Urothelium cell line (cell line): ENCODE results near the gene PROSER1.
"Not testable (repeated sequence)": the region's sequence is repeated elsewhere in the genome, so short reads cannot be mapped to it uniquely, and the experiment has no call there.

ENCODE experiments used
- DNase-seq: peaks from one replicate; pipeline ENCODE4 v3.0.0; 2011; ENCODE audit warnings: low spot score, mixed read lengths
- FAIRE-seq: peaks from 2 replicates; lab custom pipeline; 2011; peaks lifted over from hg19 to GRCh38; lab: Jason Lieb, UNC

PROSER1 gene

DNA sequence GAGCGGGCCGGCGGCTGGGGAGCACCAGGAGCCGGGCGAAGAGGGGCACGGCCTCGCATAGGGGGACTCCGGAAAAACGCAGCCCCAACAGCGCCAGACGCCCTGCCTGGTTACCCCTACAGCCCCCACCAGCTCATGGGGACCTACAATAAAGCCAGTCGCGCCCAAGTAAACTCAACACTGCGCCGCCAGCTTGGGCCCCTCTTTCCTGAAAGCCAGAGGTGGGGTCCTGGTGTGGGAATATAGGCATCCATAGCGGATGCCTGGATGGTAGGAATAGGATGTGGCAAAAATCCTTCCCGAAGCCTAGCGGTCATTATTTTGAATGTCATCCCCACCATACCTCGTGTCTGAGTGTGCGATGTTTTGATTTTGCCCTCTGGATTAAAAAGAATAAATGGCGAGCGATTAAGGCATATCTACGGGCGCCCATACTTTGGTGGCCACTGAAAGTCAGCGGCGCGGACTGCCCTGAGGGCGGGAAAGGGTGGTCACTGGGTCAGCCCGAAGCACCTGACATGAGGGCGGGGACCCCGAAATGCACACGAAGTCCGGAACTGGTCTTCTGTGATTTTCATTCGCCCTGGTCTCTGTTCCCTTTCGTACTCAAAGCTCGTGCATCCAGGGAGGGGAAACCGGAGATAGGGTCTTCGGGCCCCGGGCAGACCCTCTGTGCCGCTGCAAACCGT, at the start of gene PROSER1, which contains the start of gene NHLRC3:
TSS of gene PROSER1 (minus strand) at position 210 of the 689 bp plus-strand sequence. CDS start 847 bp downstream, outside the sequence.
TSS of gene NHLRC3 (plus strand) at position 577 of the 689 bp plus-strand sequence. CDS start 184 bp downstream, outside the sequence.
- DNase-seq: peak; percentile 70
- FAIRE-seq: no peak

DNA sequence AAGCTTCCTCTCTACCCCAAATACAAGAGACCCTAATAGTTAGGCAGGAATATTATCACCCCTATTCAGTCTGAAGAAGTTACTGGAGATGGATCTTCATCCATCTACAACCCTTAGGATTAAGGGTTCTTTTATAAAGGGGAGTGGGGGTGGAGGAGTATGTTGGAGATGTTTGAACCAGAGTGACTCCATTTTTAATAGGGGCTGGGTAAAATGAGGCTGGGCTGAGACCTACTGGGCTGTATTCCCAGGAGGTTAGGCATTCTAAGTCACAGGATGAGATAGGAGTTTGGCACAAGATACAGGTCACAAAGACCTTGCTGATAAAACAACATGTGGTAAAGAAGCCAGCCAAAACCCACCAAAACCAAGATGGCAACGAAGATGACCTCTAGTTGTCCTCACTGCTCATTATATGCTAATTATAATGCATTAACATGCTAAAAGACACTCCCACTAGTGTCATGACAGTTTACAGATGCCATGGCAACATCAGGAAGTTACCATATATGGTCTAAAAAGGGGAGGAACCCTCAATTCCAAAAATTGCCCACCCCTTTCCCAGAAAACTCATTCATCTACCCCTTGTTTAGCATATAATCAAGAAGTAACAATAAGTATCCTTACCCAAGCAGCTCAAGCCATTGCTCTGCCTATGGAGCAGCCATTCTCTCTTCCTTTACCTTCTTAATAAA, 48.5 kb upstream of the PROSER1 start:
- DNase-seq, FAIRE-seq: not testable (repeated sequence)

DNA sequence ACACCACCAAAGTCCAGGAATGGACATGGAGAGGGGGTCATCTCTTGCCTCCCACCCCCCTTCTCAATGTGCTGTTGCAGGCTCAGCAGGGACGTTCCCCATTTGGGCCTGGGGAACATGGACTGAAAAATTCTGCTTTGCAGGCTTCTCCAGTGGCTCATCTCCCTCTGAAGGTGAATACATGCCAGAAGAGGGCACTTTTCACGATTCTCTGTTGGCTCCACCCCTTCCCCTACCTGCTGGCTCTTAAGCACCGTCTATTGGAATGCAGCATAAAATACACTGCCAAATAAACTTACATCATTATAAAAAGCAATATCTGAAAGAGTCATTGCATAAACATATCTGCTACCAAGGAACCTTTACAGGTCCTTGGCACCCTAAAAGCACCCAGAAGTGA, 36.1 kb upstream of the PROSER1 start:
- DNase-seq (no peak), FAIRE-seq (no peak)

DNA sequence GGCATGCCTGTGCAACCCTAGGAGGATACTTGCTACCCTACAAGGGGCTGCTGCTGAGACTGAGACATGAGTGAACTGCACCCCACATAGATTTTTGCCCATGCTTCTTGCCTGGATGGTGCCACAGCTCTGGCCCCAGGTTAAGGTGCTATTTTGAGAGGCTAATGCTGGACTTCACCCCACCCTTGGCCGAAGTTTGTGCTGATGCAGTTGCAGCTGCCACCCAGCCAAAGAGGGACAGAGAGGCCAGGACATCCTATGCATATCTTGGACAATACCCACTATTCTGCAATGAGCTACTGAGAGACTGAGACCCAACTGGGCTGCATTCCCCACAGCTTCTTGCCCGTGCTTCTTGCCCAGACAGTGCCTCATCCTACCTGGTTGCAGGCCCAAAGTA, 35.0 kb upstream of the PROSER1 start:
- no peak for FAIRE-seq
- no peak for DNase-seq

DNA sequence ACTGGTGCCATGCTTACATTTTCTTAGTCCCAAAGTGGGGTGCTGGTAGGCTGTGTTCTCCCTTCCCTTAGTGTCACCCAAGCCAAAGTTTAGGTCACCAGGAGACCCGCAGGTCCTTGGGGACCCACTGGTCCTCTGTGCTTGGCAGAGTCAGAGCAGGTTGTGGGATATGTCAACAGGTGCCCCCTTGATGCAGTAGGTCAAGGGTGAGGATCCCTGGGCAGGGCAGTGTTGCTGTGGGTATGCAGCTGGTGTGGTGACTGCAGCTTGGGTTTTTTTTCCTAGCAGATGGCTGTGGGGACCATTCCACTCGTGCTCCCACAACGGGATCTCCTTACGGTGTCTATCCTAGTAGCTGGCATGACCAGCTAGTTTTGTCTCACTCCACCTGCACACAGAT, 24.1 kb upstream of the PROSER1 start:
- no peak for FAIRE-seq

DNA sequence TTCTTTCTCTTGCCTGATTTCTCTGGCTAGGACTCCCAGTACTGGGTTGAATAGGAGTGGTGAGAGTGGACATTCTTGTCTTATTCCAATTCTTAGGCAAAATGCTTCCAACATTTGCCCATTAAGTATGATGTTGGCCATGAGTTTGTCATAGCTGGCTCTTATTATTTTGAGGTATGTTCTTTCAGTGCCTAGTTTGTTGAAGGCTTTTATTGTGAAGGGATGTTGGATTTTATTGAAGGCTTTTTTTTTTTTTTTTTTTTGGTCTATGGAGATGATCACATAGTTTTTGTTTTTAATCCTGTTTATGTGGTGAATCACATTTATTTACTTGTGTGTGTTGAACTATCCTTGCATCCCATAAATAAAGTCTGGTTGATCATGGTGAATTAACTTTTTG, 20.2 kb upstream of the PROSER1 start:
- FAIRE-seq: no peak
- no peak for DNase-seq

More for the DNA sequence above, 24.1 kb upstream of the PROSER1 start:
- no peak for DNase-seq

DNA sequence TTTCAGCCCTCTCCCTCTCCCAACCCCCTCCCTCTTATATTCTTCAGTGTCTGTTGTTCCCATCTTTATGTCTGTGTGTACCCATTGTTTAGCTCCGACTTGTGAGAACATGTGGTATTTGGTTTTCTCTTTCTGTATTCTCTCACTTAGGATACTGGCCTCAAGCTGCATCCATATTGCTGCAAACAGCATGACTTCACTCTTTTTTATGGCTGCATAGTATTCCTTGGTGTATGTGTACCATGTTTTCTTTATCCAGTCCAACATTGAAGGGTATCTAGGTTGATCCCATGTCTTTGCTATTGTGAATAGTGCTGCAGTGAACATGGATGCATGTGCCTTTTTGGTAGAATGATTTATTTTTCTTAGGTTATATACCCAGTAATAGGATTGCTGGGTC, 18.1 kb upstream of the PROSER1 start:
- DNase-seq: no peak
- no peak for FAIRE-seq

DNA sequence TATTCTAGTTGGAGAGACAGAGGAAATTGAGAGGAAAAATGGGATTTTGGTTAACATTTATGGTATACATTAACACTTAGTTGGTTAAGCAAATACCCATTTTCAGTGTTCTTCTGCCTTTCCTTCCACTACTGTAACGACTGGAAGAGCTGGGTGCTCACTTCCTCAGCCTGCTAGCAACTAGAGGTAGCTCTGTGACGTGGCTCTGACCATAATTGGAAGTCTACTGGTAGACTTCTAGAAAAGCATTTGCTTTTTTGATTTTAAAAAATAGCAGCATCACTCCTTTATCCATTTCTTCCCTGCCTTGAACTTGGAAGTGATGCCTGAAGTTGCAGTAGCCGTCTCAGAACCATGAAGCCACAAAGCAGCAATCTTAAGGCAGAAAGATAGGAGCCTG, 16.2 kb upstream of the PROSER1 start:
- FAIRE-seq (no peak), DNase-seq (no peak)

DNA sequence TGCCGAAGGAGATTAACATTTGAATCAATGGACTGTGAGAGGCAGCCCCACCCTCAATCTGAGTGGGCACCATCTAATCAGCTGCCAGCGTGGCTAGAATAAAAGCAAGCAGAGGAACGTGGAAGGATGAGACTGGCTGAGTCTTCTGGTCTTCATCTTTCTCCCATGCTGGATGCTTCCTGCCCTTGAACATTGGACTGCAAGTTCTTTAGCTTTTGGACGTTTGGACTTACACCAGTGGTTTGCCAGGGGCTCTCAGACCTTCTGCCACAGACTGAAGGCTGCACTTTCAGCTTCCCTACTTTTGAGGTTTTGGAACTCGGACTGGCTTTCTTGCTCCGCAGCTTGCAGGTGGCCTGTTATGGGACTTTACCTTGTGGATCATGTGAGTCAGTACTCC, 15.1 kb upstream of the PROSER1 start:
- FAIRE-seq: no peak
- DNase-seq: no peak

DNA sequence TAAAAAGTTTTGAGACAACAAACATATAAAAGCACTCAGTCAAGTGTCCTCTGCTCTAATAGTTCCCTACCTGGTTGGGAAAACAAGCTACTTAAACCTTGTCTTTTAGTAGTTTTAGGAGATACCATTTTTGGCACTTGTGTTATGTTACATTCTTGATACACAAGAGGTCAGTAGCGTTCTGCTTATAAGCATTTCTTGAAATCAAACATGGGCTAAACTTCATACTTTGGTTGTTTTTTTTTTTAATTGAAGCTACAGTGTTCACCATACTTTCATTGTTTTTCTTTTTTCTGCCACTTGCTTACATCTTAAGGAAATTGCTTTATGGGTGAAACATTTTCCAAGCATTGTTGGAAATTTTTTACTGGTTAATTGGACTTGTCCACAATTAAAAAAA, 13.3 kb upstream of the PROSER1 start:
- DNase-seq: no peak
- FAIRE-seq: no peak

DNA sequence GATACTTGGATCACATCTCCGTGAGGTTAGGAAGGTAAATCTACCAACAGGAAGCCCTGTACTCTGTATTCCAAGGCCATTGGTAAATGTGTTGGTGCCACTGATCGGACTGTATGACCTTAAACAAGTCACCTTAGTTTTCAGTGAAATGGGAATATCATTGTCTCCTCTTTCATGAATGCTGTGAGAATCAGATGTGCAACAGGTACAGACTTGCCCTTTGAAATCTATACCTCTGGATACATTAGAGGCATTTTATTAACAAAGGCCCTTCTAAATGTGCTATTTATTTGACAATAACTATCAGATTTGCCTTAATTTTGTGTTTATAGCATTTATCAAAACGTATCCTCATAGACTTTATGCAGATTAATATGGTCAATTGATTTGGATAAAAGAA, 11.4 kb upstream of the PROSER1 start:
- DNase-seq: no peak
- FAIRE-seq: no peak

DNA sequence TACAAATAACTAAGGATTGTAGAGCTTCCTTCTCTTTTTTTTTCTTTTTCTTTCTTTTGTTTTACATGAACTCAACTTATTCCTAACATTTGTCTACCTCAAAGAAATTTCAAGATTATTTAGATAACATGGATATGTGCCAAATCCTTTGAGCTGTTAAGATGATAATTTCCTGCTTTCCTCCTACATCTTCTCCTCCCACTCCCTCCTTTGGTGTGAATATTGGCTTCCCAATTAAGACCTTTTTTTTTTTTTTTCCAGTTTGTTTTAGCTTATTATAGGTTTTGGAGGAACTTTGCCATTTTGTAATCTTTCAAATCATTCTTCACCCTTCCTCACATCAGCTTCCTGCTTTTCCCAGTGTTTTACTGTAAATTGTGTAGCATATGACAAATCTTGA, 10.9 kb upstream of the PROSER1 start:
- DNase-seq (no peak), FAIRE-seq (no peak)

DNA sequence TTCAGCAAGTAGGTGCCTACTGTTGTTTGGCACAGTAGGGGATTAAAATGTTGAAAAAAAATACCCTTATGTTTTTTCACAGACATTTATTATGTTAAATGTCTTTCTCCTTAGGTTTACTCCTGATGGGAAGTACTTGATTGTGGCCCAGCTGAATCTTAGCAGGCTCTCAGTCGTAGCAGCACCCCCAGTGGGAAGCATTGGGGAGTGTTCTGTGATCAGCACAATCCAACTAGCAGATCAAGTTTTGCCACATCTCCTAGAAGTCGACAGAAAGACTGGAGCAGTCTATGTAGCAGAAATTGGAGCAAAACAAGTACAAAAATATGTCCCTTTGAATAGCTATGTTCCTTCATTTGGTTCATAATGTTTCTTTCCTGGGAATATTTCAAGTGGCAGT, 9.7 kb upstream of the PROSER1 start:
- FAIRE-seq (no peak), DNase-seq (no peak)

DNA sequence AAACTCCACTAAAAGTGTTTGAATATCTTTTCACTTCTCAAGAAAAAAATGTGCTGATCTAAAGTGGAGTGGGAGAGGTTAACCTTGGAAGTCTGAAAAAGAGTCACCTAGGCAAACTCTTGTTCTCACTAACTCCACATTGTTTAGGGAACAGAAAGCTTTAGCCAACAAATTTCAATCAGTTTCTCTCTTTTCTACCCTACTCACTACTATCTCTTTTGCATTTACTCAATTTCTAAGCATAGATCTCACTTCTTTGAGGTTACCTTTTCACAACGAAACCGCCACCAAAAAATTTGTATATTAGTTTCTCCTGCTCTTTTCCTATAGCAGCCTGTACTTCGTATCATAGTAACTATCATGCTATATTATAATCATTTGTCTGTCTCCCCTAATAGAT, 6.6 kb upstream of the PROSER1 start:
- FAIRE-seq: no peak
- no peak for DNase-seq

DNA sequence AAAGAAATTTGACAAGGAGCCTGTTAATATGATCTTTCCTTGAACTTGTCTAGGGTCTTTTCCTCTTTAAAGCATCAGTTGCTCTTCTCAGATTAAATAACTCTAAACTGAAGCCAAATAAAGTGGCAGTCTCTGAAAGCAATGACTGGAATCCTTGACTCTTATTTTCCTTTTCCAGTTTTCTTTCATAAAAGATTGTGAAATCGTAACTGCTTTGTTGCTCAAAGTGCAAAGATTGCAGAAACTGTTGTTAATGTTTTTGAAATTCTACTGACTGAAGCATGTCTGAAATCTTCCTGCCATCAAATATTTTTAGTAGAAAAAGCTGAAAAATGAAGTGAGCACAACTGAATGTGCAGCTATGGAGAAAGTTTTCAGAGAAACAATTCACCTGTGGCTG, 2.3 kb upstream of the PROSER1 start:
- no peak for DNase-seq
- FAIRE-seq: no peak

DNA sequence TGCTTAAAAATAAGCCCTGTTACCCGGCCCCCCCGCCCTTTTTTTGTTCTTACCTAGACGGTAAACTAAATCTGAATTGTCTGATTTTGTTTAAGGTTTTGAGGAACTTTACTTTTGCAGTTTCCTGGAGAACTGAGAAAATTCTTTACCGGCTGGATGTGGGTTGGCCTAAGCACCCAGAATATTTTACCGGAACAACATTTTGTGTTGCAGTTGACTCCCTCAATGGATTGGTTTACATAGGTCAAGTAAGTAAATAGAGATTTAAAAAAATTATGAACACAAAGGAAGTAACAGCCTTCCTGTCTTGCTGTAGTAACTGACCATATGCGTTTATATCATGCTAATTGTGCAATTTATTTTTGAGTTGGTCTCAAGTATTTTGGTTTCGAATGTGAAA, 1.2 kb upstream of the PROSER1 start:
- DNase-seq (no peak), FAIRE-seq (no peak)

DNA sequence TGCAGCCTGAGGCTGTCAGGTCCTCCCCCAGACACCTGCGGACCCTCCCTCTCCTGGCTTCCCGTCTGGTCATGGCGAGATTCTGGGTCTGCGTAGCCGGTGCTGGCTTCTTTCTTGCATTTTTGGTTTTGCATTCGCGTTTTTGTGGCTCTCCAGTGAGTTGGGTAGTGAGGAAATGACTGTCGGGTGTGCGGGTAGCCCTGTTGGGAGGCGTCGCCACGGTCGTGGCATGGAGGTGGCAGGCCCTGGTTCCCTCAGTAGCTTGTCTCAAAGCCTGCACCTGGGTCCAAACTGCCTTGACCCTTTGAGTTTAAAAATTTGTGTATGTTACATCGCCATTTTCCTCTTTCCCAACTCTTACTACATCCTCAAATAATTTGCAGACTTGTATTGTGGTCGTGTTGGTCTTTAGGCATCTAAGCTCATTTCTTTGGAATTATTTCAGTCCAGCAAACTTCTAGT, 711 bp upstream of the PROSER1 start:
- FAIRE-seq (no peak), DNase-seq (peak; percentile 14)

DNA sequence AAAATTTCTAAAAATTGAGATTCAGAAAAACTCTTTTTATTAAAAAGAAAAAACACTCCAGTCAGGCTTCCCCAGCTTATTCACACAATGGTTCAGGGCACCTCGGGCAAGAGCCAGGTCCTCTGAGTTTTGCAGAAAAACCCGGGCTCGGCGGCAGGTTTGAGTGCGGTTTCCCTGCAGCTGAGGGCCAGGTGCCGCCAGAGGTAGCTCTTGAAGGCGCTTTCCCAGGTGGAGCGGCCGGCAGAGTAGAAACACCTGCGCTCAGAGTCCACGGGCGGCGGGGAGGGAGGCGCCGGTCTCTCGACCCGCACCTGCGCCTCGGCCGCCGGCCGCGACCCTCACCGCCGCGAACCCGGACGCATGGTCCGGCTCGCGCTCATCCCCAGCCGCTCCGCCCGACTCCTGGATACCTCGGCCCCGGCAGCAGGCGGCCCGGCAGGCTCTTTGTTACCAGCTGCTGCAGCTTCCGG, 444 bp downstream of the PROSER1 start:
- DNase-seq (no peak), FAIRE-seq (no peak)

DNA sequence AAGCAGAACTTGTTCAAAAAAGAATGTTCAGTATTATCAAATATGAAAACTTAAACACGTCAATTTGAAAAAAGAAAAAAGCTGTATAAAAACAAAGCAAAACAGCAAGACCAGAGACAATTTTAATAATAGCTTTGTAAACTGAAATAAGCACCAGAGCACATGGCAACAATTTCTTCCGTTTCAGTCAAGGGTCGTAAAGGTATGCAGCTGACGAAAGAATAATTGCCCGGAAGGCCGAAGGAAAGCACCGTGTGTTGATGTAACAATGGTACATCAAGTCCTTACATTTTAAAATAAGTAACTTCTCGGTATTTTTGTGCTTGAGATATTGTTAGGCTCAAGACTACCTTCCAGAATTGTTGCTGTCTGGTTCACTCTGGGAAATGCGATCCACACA, 1.7 kb downstream of the PROSER1 start:
- FAIRE-seq: no peak

DNA sequence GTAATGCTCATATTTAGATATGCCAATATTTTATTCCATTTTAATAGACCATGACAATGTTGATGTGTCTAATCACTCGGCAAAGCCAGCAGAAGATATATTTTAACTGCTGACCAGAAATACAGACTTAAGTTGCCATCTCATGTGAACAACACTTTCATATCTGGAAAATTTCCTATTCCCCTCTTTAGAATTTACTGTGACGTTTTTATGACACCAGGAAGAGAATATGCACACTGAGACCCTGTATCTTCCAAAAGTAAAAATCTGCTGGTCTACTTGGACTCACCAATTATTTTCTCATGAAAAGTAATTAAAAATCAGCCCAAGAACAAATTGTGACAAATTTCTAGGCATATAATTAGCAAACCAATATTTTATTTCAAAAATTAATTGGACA, 2.1 kb downstream of the PROSER1 start:
- no peak for FAIRE-seq
- DNase-seq: no peak

More for the DNA sequence above, 1.7 kb downstream of the PROSER1 start:
- DNase-seq: no peak

DNA sequence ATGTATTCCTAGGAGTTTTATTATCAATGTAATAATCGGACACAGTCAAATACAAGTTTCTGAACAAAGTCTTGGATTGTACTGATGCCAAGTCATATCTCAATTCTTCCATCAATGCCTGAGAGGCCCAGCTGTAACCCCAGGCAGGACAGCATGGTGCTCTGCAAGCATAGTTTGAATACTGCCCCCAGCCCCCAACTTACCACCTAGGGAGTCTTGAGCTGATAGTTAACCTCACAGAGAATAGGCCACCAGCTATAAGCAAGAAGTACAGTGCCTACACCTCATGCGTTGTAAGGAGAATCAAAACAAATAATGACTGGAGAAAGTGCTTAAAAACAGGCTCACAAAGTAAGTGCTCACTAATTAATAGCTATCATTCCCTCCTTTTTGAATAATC, 2.7 kb downstream of the PROSER1 start:
- FAIRE-seq (no peak), DNase-seq (no peak)

DNA sequence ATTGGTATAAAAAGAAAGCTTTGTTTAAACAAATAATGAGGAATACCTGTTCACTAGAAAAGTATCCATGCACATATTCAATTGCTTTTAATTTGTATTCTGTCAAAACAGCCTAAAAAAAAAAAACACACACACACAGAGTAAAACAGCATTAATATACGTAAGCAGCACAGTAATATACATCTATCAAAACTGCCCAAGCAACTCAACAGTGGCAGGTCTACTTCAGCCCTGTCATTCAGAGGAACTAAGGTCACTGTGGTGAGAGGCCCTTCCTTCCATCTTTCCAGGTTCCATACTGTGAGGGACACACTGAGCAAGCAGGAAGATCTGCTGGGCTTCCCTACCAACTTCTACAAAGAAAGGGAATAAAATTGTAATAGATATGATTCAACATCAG, 3.8 kb downstream of the PROSER1 start:
- no peak for DNase-seq
- FAIRE-seq: no peak
